GM19023 (cell line): Measurements from ENCODE around the gene PTPRO.
"Not testable (repeated sequence)": the region's sequence is repeated elsewhere in the genome, so short reads cannot be mapped to it uniquely, and the experiment has no call there.

Source experiments
- ATAC-seq: cut with Tn5 transposase; IDR thresholded peaks from one replicate; pipeline ENCODE4 v1.9.1; 2021; ENCODE audit warnings: mild to moderate bottlenecking, moderate library complexity; ENCODE audit not compliant: unreplicated experiment

Gene PTPRO

DNA sequence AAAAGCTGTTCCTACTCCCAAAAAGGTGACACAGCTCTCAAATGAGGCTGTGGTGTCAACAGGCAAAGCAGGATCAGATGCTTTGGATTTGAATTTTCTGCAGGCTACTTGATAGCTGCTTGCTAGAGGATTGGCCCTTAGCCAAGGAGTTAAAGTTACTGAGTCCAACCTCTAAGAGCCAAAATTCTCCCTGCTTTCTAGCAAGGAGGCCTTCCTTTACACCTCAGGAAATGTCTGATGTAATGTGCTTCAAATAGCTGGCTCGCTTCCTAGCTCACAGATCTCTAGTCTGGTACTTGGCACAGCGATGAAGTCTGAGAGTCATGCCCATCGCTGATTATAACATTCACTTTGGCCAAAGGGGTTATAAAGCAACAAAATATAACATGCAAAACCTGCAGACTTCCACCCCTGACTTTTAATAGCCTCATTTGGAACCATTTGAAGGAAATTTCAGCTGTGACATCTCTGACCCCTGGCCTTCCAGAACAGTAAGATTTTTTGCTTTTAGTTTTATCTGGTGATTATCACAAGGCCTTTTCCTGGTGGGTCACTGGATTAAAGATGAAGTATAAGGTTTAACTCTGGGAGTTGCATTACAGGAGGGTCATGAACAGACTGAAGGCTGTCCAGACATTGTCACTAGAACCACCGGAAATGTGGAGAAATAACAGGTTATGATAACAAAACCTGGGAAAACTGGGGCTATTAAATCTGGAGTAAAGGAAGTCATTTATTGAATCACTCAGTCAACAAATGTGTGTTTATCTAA is 277.1 kb downstream of the PTPRO start:
- no peak for ATAC-seq

DNA sequence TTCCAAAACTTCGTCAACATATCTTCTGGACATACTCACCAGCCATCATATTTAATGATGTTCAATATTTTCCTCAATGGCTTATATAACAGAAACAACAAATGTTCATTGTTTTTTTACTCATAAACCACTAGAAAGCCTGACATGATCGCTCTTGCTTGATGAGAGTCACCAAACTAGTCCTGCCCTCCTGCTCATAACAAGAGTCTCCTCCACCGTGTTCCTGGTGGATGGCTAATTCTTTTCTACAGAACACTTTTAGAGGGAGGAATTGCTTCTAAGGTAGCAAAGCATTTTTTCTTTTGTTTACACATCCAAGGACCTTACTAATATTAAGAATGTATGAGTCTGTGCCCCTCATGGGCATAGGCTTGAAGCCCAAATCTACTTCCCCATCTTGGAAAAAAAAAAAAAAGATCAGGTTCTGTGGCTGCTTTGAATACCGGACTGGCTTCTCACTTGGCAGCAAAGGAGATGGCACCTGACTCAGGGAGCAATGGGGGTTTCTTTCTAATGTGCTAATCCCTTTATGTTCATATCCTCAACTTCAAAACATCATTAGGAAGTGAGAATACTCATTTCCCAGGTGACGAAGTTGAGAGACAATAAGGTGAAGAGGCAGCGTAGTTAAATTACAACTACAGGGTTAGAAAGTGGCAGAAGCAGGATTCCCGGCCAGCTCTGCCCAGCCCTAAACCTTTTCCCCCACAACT is 278.1 kb downstream of the PTPRO start:
- no peak for ATAC-seq

DNA sequence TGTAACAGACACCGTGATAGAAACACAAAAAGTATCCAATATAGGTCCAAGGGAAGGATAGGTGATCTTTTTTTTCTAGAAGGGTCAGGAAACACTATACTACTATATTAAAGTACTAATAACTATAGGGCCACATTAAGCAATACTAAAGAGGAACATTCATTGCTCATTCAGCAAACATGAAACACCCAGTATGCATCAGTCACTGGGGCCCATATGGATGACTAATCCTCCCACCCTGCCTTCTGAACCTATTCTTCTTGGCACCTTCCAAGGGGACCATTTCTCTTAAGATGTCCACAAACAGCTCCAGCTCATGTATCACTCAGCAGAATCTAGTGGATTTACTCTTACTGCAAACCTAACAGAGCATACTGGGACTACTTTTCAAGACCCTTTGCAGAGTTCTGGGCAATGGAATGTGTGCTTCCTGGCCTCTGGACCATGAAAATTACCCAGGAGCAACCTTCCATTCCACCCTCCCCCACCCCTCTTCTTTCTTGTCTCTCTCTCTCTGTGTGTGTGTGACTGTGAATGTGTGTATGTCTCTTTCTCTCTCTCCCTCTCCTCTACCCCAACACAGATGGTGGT is 279.0 kb downstream of the PTPRO start:
- no peak for ATAC-seq

DNA sequence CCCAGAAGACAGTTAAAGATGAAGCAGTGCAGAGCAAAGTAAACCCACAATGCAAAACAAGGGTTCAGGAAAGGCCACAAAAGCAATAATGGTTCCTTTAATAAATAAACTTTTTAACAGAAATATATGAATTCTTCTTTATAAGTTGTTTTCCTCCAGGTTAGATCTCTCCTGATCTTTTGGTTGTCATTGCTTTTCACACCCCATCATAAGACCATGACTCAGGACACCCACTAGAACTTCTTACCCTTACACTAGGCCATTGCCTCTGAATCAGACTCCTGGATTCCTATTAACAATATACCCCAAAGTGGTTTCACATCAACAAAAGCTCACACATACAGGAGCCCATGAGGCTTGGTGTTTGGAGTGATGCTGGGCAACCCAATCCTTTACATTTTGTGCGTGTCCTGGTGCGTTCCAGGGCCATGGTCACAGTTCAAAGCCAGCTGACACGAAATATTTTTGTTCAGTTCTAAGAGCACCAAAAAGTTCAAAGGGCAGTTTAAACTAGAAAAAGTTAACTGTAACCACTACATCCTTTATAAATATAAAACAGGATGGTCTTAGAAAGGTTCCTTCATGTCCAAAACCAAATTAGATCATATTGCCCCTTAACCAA is 279.9 kb downstream of the PTPRO start:
- ATAC-seq = no peak

DNA sequence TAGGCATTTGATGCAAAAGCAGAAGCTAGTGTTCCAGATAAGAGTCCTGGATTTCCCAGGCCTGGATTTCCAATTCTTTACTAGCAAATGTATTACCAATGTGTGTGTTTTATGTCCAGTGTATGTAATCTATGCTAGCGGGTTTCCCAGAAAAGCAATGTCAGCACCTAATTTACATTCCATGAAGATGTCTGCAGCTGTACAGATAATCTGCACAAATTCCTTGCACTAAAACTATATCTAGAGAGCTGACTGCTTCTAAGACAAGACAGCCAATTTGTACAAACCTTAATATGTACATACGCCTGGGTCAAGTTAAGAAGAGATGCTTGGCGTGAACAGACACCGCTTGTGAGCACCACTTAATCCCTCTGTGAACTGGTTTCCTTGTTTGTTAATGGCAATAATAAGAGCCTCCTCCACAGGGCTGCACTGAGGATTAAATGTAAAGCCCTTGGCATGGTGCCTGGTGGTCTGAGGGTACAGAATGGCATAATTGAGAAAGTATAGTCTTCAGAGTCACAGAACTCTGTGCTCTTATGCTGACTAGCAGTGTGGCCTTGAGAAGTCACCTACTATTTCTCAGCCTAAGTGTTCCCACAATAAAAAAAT is 281.3 kb downstream of the PTPRO start:
- no peak for ATAC-seq

DNA sequence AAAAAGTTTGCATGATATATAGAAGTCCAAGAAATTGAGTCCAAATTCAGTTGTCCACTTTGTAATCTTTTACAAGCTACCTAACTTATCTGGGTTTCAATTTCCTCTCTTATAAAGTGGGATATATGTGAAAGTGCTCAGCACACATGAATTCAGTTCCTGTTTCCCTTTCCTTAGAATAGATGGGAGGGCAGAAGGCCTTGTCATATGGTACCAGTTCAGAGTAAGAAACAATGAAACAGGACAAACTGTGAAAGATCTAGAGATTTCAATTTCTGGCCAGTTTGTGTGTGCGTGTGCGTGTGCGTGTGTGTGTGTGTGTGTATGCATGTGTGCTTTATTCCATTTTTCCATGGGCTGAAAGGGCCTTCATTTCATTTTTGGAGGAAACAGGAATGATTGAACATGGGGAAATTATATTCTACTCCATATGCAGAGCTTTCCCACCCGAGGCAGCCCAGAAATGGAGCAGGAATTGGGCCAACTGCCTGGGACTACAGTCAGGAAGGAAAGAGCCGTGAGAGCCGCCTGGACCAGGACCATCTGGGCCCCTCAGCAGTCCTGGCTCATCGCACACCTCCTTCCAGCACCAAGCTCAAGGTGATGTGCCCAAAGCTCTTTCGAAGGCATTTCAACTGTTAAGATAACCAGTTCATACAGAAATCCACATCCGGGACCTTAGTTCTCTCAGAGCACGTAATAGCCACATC is 283.7 kb downstream of the PTPRO start:
- no peak for ATAC-seq

DNA sequence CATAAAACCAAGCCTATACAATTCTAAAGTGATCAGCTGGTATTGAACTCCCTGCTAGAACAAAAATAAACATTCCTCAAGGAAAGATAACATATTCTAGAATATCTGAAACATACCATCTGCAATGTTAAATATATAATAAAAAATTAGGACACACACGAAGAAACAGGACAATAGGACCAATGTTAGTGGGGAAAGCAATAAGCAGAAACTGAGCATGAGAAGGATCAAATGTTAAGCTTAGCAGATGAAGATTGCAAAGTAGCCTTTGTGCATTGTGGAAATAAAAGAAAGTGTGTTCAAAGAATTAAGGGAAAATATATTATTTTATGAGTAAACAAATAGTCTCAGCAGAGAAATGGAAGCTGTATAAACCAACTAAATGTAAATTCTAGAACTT is 286.1 kb downstream of the PTPRO start:
- ATAC-seq = no peak

DNA sequence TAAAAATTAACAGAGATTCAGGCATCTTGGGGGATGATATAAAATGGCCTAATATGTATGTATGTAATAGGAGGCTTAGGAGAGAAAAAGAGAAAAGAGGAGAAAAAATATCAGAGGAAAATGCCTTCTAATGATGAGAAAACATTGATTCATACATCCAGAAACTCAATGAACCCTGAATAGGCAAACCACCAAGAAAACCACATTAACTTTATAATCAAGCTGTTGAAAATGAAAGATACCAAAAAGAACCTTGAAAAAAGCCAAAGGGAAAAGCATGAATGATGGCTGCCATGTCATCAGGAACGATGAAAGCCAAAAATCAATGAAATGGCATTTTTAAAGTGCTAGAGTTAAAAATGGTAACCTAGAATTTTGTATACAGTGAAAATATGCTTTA is 286.6 kb downstream of the PTPRO start:
- no peak for ATAC-seq

DNA sequence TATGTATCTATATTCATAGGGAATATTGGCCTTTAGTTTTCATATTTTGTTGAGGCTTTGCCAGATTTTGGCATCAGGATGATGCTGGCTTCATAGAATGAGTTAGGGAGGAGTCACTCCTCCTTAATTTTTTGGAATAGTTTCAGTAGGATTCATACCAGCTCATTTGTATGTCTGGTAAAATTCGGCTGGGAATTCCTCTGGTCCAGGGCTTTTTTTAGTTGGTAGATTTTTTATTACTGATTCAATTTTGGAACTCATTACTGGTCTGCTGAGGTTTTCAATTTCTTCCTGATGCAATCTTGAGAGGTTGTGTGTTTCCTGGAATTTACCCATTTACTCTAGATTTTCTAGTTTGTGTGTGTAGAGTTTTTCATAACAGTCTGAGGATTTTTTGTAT is 291.7 kb downstream of the PTPRO start:
- ATAC-seq = no peak

DNA sequence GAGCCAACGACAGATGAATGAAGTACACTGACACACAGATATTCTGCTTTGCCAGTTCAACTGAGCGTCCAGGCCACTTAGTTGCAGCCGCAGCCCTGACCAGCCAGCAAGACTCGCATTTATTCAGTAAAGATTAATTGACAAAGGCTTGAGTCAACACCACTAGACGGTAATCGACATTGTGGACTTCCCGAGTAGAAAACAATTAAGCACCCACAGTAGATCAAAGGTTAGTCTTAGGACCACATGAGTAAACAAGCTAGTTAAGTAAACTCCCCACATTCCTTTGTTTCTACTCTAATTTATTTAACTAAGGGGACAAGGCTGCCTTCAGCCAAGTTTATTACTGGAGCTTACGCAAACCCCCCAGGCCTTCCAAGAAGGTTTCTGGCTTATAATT is 294.2 kb downstream of the PTPRO start:
- not testable (repeated sequence) for ATAC-seq

DNA sequence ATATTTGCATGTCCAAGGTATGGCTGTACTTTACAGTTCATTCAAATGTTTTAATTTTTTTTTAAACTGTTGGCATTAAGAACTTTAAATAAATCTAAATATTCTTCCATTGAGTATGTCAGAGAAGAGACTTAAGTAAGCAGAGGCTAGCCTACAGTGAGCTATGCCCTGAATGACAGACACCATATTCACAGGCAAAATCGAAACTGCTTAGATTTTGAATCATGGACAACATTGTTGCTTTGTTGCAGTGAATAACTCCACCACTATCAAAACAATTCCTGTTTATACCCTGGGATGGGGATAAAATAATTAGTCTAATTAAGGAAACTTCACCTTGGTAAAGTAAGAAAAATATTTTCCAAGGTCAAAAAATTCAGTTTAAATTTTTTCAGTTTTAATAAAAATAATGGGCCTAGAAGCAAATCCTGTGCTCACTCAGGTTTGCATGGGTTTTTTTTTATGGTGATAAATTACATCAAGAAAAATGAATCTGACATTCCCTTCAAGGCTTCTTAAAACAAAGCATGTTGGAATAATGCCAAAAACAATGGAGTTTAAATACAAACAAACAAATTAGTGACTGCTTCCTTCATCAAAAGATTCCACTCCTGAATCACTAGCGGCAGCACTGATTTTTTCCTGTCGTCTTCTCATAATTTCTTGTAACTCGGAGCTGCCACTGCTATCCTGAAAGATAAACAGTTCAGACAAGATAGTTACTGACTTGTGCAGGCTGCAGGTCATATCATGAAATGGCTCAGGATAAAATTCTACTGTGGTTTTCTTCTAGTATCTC is 298.6 kb downstream of the PTPRO start:
- no peak for ATAC-seq

DNA sequence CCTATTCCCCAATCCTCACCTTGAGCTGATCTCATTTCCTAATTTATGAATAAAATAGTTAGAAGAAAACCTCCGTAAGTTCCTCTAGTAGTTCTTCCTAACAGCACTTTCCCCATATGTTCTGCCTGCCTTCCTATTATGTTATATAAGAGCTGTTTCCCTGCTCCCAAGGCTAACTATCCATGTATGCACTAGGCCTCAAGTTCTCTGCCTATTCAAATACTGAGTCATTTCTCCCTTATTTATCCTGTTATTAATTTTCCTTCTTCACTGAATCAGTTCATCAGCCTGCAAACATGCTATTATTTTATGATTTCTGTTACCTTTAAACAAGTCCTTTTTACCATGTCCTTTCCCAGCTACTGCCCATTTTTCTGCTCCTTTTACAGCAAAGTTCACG is 302.8 kb downstream of the PTPRO start:
- no peak for ATAC-seq

DNA sequence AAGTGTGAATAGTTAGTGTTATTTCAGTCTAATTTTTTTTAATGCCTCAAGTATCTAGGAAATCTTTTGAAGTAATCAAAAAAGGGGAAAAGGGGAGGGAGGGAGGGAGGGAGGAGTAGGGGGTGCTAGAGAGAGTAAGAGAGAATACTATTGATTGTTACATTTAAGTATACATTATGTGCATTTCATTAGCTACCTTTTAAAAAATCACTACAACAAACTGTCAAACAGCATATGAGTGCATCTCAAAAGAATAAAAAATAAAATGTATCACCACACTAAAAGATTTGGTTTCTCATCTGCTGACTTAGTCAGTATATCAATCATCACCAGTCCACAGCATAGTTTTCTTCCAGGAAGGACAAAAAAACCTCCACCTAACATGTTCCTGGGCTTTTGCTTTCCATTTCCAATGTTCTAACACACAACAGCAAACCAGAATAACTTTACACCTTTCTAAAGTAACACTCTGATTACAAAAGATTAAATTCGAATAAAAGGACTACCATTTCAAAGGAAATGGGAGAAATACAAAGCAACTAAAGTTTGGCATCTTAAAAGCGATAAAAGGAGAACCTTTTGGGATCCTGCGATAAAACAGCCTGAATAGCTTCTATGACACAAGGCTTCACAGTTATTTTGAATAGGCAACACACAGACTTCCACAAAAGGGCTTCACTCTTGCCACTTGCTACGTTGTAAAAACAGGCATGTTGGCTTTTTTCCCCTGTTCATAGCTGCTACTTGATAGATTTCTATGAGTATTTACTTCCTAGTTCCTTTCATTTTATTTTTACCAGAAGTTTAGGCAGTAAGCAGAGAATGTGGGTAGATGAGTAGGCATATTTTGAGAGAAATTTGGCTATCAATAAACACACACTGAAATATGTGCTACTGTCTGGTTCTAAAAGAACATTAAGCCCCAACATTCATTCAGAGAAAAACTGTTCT is 306.0 kb downstream of the PTPRO start:
- ATAC-seq = no peak

DNA sequence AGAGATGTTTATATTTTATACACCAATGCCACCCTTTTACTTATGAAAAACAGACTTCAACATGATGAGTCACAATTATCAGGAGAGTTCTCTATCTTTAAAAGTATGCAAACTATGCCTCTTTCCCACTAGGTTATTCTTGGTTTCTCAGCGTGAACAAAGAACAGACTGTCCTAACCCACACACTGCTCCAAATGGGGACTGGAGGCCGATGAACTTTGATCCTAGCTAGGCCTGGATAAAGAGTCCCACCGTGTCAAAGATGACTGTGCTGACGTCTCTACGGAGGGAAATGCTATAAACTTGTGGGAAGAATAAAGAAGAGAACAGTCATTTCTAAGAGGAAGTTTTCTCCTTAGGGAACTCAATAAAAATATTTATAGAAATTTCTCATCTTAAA is 306.8 kb downstream of the PTPRO start:
- peak; percentile 67 for ATAC-seq

DNA sequence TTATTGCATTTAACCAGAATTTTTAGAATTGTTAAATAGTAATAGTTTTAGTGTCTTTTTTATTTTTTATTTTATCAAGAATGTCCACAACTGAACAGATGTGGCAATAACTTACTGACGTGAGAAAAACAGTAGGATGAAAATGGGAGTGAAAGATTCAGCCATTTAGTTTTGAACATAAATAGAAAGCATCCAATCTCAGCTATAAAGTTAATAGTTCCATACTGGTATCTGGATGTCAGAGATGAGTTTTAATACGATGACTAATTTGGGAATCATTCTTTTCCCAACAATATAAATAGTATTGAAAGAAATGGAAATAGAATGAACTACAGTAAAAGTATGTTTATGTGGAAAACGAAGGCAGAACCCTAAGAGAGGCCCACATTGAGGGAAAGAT is 307.5 kb downstream of the PTPRO start:
- ATAC-seq = no peak

DNA sequence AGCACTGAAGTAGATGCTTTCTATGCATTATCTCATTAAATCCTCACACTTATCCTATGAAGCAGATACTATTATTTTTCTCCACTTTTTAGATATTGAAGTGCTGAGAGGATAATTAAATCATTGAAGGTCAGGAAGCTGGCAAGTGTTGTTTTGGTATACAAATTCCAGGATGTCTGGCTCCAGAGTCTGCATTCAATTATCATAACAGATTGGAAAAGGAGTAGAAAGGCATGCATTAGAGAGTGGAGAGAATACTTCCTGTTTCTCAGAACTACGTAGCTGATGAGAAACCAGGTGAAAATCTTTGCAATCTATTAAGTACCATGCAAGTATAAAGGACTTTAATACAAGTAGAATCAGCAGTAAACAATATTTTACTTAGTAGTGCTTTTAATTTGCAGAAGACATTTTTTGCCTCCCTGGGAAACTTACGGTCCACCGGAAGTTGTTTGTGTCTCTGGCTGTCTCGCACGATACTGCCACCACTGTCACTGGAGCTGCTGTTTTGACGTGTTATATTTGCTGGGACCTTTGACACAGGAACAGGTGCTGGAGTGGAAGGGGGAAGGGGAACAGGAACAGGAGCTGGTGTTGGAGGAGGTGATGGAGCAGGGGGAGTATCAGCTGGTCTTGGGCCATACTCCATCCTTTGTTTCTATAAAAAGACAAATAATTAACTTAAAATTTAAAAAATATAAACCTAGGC is 308.9 kb downstream of the PTPRO start:
- no peak for ATAC-seq

DNA sequence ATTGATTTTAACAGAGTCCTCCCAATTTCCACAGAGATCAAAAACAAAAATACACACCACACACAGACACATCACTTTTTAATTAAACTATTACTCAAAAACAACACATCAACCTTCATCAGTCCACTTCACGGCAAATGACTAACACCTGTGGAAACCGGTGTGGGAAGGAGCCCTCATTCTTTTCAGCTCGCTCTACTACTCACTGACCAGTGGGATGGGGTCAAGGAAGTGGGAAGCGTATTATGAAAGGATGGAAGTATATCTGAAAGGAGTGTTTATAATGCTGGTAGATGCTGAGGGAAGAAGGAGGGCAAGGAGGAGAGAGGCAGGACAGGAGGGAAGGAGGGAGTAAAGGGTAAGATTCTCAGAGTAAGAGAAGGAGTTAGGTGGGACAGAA is 310.4 kb downstream of the PTPRO start:
- no peak for ATAC-seq

DNA sequence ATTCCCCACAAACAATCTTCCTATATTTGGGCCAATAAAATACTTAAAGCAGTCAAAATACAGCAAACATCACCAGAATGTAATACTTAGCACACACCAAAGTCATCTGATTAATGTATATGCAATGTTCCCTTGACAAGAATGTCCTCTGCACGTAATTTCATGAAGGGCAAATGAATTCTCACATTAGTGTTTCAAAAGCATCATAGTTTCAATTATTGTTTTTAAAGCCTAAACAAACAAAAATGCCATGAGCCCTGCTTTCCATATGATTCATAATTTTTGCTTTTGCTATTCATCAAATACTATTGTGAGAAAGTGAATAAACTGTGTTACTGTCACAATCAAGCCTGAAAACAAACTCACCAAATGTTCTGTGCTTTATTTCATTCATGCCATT is 310.9 kb downstream of the PTPRO start:
- ATAC-seq = no peak
